Naive thymus-derived CD4-positive, alpha-beta T cell (primary cell): ENCODE results near the gene CNOT6. TPM values are rescaled to one million over a fixed set of nuclear protein-coding genes. Genes with fewer than 3 reads are reported as not detected.
A peak's percentile ranks its signal among the peaks of the same experiment; 100 is the strongest.

ENCODE experiments used
- ATAC-seq: fragments of 150-1000 bp; cut with Tn5 transposase; 2 replicates; pipeline ENCODE4 v1.10.0; 2021; ENCODE audit warnings: mild to moderate bottlenecking, moderate library complexity
- CTCF ChIA-PET: fragments of 350-600 bp; sonication (Branson Sonifier 250); formaldehyde crosslinking; loops from one replicate; lab custom pipeline; 2021; ENCODE audit warnings: antibody characterized with exemption; lab: Charles Lee
- POLR2A ChIA-PET: fragments of 350-600 bp; sonication (Branson Sonifier 250); formaldehyde crosslinking; loops from one replicate; lab custom pipeline; 2021; ENCODE audit warnings: antibody characterized with exemption, inconsistent platforms; lab: Charles Lee
- DNase-seq, 9 donors: peaks; one replicate each; pipeline versions ENCODE4 v3.0.0 to v3.0.0-alpha.2; 2020 to 2022; ENCODE audit warnings: mixed read lengths in 1 of 9
- H3K27ac ChIP-seq: one replicate; pipeline ENCODE4 v1.7.0; 2013; ENCODE audit warnings: mild to moderate bottlenecking, low read depth, low read length, moderate library complexity
- H3K27me3 ChIP-seq, 2 donors: one replicate each; pipeline ENCODE4 v1.7.0; 2013; ENCODE audit warnings: low read length in 2 of 2, mild to moderate bottlenecking in 2 of 2, moderate library complexity in 2 of 2; ENCODE audit not compliant: control insufficient read depth in 2 of 2, insufficient read depth in 2 of 2
- H3K36me3 ChIP-seq, 3 experiments: 1 replicate in 2 of 3; 2 replicates in 1 of 3; pipeline ENCODE4 v1.7.0; 2013; ENCODE audit warnings: low read length in 3 of 3, mild to moderate bottlenecking in 3 of 3, moderate library complexity in 1 of 3; ENCODE audit not compliant: insufficient read depth in 3 of 3, control insufficient read depth in 2 of 3
- H3K4me1 ChIP-seq, 2 donors: one replicate each; pipeline ENCODE4 v1.7.0; 2013; ENCODE audit warnings: low read length in 2 of 2, mild to moderate bottlenecking in 2 of 2, moderate library complexity in 1 of 2; ENCODE audit not compliant: control insufficient read depth in 2 of 2, insufficient read depth in 2 of 2
- H3K4me3 ChIP-seq: 2 replicates; pipeline ENCODE4 v1.7.0; 2013; ENCODE audit warnings: mild to moderate bottlenecking, low read length
- H3K9me3 ChIP-seq, 3 experiments: 1 replicate in 2 of 3; 2 replicates in 1 of 3; pipeline ENCODE4 v1.7.0; 2013; ENCODE audit warnings: low read length in 3 of 3; ENCODE audit not compliant: control insufficient read depth in 2 of 3
- H3K27ac Mint-ChIP-seq, 9 donors: one replicate each; pipeline ENCODE4 v1.8.0; 2020 to 2022; ENCODE audit warnings: mixed read lengths in 9 of 9, mild to moderate bottlenecking in 8 of 9, moderate library complexity in 5 of 9, inconsistent platforms in 2 of 9
- H3K27me3 Mint-ChIP-seq, 5 donors: one replicate each; pipeline ENCODE4 v1.8.0; 2021 to 2022; ENCODE audit warnings: mixed read lengths in 5 of 5, mild to moderate bottlenecking in 1 of 5
- H3K36me3 Mint-ChIP-seq, 5 donors: one replicate each; pipeline ENCODE4 v1.8.0; 2020 to 2022; ENCODE audit warnings: mixed read lengths in 5 of 5, mild to moderate bottlenecking in 3 of 5, inconsistent platforms in 1 of 5
- H3K4me1 Mint-ChIP-seq, 7 donors: one replicate each; pipeline ENCODE4 v1.8.0; 2020 to 2022; ENCODE audit warnings: mixed read lengths in 7 of 7, mild to moderate bottlenecking in 3 of 7, inconsistent platforms in 1 of 7
- H3K4me3 Mint-ChIP-seq, 10 donors: one replicate each; pipeline ENCODE4 v1.8.0; 2020 to 2022; ENCODE audit warnings: mild to moderate bottlenecking in 10 of 10, mixed read lengths in 10 of 10, moderate library complexity in 6 of 10, inconsistent platforms in 2 of 10
- H3K9me3 Mint-ChIP-seq, 11 donors: one replicate each; pipeline ENCODE4 v1.8.0; 2020 to 2022; ENCODE audit warnings: mixed read lengths in 11 of 11, mild to moderate bottlenecking in 4 of 11, inconsistent platforms in 1 of 11, moderate library complexity in 1 of 11
- intact Hi-C, 2 donors: fragments of 100-400 bp; cut with micrococcal nuclease; formaldehyde crosslinking; loops; one replicate each; pipeline ENCODE4 v1.15.1; 2023
- polyA plus RNA-seq, 2 donors: library from polyadenylated mRNA; unstranded; fragments of 300-500 nt; fragmentation: Illumina TruSeq; gene quantifications; one replicate each; pipeline ENCODE4 v1.2.3, GENCODE V29; 2021
- total RNA-seq, 6 experiments: library from RNA in 5 of 6; stranded (reverse) in 5 of 6; gene quantifications; 1 replicate in 5 of 6; 2 replicates in 1 of 6; pipeline ENCODE4 v1.2.3 and lab custom pipeline; 2021 to 2026

The CNOT6 gene
- total and polyA plus RNA-seq, 7 experiments from 2014 or later = 8.3 to 41.9 (median 25.4) TPM

GRCh38 chr5:180519098-180519497, 24.9 kb downstream of the CNOT6 start:
- Histone ChIP-seq H3K9me3 (no peaks in the 10 kb centered on the region), H3K4me1 (peaks cover 3 to 5% of the 10 kb centered on the region in 2 donors), H3K4me3 (no peak overlapping the region), H3K36me3 (no peaks in the 10 kb centered on the region), H3K27ac (no peak overlapping the region), H3K27me3 (no peaks in the 10 kb centered on the region)
- POLR2A ChIA-PET = no interaction called here
- intact Hi-C loops = no loop called here
- Mint-ChIP-seq H3K9me3 (no peaks in the 10 kb centered on the region), H3K4me1 (peaks cover 35 to 93% (median 84%) of the 10 kb centered on the region in 7 donors), H3K4me3 (peak overlapping the region in 1 of 10 donors; percentile 12), H3K36me3 (peaks cover 0 to 16% (median 11%) of the 10 kb centered on the region in 5 donors), H3K27ac (peak overlapping the region in 2 of 9 donors; percentile 15 to 47), H3K27me3 (no peaks in the 10 kb centered on the region)
- DNase-seq (no peak), ATAC-seq (peak; percentile 26)
- CTCF ChIA-PET = no interaction called here

DNA sequence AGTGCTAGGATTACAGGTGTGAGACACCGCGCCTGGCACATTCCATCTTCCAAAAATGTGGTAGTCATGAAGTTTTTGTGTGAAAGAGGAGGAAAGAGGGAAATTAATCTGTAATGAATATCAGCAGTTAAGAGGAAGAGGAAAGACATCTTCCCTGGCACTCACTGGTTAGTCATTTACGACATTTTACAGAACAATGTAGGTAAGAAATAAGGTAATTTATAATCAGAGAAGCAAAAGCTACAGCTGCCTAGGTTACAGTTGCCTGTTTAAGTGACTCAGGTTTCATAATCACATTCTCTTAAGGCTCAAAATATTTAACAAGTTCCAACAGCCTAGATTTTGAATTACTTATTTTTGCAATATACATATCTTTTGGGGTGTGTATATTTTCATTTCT, 26.9 kb downstream of the CNOT6 start:
- Mint-ChIP-seq H3K4me1 (peaks cover 46 to 93% (median 87%) of the 10 kb centered on the region in 7 donors), H3K4me3 (no peak overlapping the region), H3K9me3 (no peaks in the 10 kb centered on the region), H3K27ac (peak overlapping the region in 1 of 9 donors; percentile 42), H3K36me3 (peaks cover 0 to 10% (median 5%) of the 10 kb centered on the region in 5 donors), H3K27me3 (no peaks in the 10 kb centered on the region)
- intact Hi-C loops = no loop called here
- Histone ChIP-seq H3K36me3 (no peaks in the 10 kb centered on the region), H3K27me3 (no peaks in the 10 kb centered on the region), H3K9me3 (no peaks in the 10 kb centered on the region), H3K4me1 (peaks cover 5 to 10% of the 10 kb centered on the region in 2 donors), H3K27ac (no peak overlapping the region), H3K4me3 (no peak overlapping the region)
- ChIA-PET CTCF (no interaction called here), POLR2A (no interaction called here)
- DNase-seq (no peak), ATAC-seq (no peak)

DNA sequence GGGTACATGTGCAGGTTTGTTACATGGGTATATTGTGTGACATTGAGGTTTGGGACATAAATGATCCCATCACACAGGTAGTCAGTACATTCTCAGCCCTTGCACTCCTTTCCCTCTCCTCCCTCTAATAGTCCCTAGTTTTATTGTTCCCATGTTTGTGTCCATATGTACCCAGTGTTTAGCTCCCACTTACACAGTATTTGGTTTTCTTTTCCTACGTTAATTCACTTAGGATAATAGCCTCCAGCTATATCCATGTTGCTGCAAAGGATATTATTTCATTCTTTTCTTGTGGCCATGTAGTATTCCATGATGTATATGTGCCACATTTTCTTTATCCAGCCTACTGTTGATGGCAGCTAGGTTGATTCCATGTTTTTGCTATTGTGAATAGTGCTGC, 27.4 kb downstream of the CNOT6 start:
- H3K9me3 Mint-ChIP-seq = no peaks in the 10 kb centered on the region
- no peaks in the 10 kb centered on the region for H3K27me3 Mint-ChIP-seq
- no peak for DNase-seq
- peak overlapping the region in 1 of 10 donors; percentile 3 for H3K4me3 Mint-ChIP-seq
- peaks cover 0 to 6% (median 2%) of the 10 kb centered on the region in 5 donors for H3K36me3 Mint-ChIP-seq
- ChIA-PET CTCF (no interaction called here), POLR2A (no interaction called here)
- no peak overlapping the region for H3K27ac ChIP-seq
- no peaks in the 10 kb centered on the region for H3K36me3 ChIP-seq
- peaks cover 48 to 93% (median 87%) of the 10 kb centered on the region in 7 donors for H3K4me1 Mint-ChIP-seq
- intact Hi-C loops = no loop called here
- ATAC-seq = no peak
- no peaks in the 10 kb centered on the region for H3K27me3 ChIP-seq
- no peaks in the 10 kb centered on the region for H3K9me3 ChIP-seq
- no peak overlapping the region for H3K4me3 ChIP-seq
- H3K27ac Mint-ChIP-seq = peak overlapping the region in 5 of 9 donors; percentile 27 to 86 (median 42)
- H3K4me1 ChIP-seq = peaks cover 5 to 10% of the 10 kb centered on the region in 2 donors

DNA sequence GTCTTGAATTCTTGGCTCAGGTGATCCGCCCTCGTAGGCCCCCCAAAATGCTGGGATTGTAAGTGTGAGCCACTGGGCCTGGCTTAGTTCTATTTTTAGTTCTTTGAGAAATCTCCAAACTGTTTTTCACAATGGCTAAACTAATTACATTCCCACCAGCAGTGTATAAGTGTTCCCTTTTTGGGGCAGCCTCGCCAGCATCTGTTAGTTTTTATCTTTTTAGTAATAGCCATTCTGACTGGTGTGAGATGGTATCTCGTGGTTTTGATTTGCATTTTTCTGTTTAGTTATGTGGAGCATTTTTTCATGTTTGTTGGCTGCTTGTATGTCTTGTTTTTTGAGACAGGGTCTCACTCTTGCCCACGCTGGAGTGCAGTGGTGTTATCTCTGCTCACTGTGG, 28.2 kb downstream of the CNOT6 start:
- no peak overlapping the region for H3K27ac ChIP-seq
- no peaks in the 10 kb centered on the region for H3K36me3 ChIP-seq
- ChIA-PET POLR2A (no interaction called here), CTCF (interaction anchor here (0.7 kb wide), 1 partner anchor 25 kb away, joined by 3 read pairs; no protein-coding TSS in a partner anchor)
- Mint-ChIP-seq H3K4me1 (peaks cover 46 to 90% (median 82%) of the 10 kb centered on the region in 7 donors), H3K4me3 (peak overlapping the region in 4 of 10 donors; percentile 3 to 47 (median 20)), H3K27ac (peak overlapping the region in 5 of 9 donors; percentile 43 to 86 (median 61)), H3K36me3 (peaks cover 0 to 4% (median 0%) of the 10 kb centered on the region in 5 donors), H3K27me3 (no peaks in the 10 kb centered on the region), H3K9me3 (no peaks in the 10 kb centered on the region)
- H3K27me3 ChIP-seq = no peaks in the 10 kb centered on the region
- H3K4me1 ChIP-seq = peaks cover 5 to 10% of the 10 kb centered on the region in 2 donors
- ATAC-seq (no peak), DNase-seq (no peak)
- intact Hi-C loops = no loop called here
- no peaks in the 10 kb centered on the region for H3K9me3 ChIP-seq
- H3K4me3 ChIP-seq = no peak overlapping the region

DNA sequence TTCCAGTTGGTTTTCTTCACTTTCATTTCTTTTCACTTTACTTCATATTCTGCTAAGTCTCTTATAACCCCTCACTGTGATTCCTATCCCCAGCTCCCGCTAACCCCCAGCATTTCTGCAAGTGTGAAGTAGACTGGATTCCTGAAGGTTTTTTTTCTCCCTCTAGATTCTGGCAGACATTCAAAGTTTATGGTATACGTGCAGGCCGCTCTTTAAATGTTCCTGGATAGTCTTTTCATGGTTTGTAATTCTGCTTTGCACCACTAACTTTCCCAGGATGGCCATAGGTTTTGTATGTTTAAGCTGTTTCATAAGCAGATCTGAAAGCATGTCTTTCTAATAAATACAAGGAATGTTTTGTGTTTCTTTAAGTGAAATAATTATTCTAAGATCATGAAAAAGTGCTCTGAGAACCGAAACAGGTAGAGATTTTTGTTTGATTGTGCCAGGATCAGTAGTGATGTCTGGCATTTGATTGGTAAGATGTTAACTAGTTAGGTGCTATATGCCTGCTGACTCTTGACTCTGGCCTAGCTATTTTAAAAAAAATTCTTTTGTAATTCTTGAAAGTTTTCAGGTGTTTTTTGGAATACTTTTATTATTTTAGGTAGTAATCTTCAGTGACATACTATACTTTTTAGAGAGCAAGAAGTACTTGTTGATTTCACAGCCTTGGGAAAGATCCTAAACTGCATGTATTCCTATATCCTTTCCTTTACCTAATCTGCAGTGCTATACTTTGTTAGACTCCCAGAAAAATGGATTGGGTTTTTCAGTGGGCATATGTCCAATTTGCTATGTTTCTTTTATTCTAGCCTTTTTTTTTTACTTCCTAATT, 29.7 kb downstream of the CNOT6 start:
- no peaks in the 10 kb centered on the region for H3K36me3 ChIP-seq
- H3K27ac ChIP-seq = peak overlapping the region; percentile 12
- H3K9me3 Mint-ChIP-seq = no peaks in the 10 kb centered on the region
- peak overlapping the region in 7 of 9 donors; percentile 24 to 86 (median 47) for H3K27ac Mint-ChIP-seq
- H3K27me3 Mint-ChIP-seq = no peaks in the 10 kb centered on the region
- intact Hi-C loops = loop anchor here in 1 of 2 donors (2.0 kb wide), 1 partner anchor 29 kb away; the partner anchor contains the start of gene CNOT6
- H3K4me3 Mint-ChIP-seq = peak overlapping the region in 8 of 10 donors; percentile 5 to 52 (median 31)
- H3K9me3 ChIP-seq = no peaks in the 10 kb centered on the region
- ChIA-PET CTCF (no interaction called here), POLR2A (no interaction called here)
- no peaks in the 10 kb centered on the region for H3K27me3 ChIP-seq
- peaks cover 0 to 3% (median 0%) of the 10 kb centered on the region in 5 donors for H3K36me3 Mint-ChIP-seq
- no peak for ATAC-seq
- H3K4me1 Mint-ChIP-seq = peaks cover 45 to 82% (median 70%) of the 10 kb centered on the region in 7 donors
- peaks cover 5 to 7% of the 10 kb centered on the region in 2 donors for H3K4me1 ChIP-seq
- no peak for DNase-seq
- no peak overlapping the region for H3K4me3 ChIP-seq

DNA sequence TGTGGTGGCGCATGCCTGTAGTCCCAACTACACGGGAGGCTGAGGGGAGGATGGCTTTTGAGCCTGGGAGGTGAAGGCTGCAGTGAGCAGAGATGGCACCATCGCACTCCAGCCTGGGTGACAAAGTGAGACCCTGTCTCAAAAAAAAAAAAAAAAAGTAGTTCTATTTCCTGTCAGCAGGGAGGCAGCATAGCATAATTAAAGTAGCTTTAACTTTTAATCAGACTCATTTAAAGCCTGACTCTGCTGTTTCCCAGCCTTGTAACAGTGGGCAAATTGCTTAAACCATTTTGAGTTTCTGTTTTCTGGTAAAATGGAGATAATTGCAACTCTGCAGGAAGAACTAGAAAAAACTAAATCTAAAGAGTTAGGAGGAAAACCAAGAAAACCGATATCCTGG, 31.2 kb downstream of the CNOT6 start:
- H3K27me3 Mint-ChIP-seq = no peaks in the 10 kb centered on the region
- intact Hi-C loops = loop anchor here in 1 of 2 donors (1.0 to 2.0 kb wide), 3 partner anchors 31 to 193 kb away; partner anchors contain the start of gene CNOT6
- Histone ChIP-seq H3K4me3 (no peak overlapping the region), H3K36me3 (peaks cover 0 to 7% (median 0%) of the 10 kb centered on the region in 3 experiments), H3K9me3 (no peaks in the 10 kb centered on the region), H3K27me3 (no peaks in the 10 kb centered on the region), H3K4me1 (peaks cover 5 to 7% of the 10 kb centered on the region in 2 donors), H3K27ac (no peak overlapping the region)
- peak overlapping the region in 5 of 10 donors; percentile 19 to 41 (median 29) for H3K4me3 Mint-ChIP-seq
- ChIA-PET POLR2A (no interaction called here), CTCF (interaction anchor here (1.0 kb wide), 1 partner anchor 19 kb away, joined by 3 read pairs; no protein-coding TSS in a partner anchor)
- H3K4me1 Mint-ChIP-seq = peaks cover 43 to 68% (median 61%) of the 10 kb centered on the region in 7 donors
- ATAC-seq (no peak), DNase-seq (peak in 4 of 9 donors; percentile 8 to 20 (median 13))
- peak overlapping the region in 5 of 9 donors; percentile 15 to 77 (median 62) for H3K27ac Mint-ChIP-seq
- peaks cover 0 to 14% (median 9%) of the 10 kb centered on the region in 5 donors for H3K36me3 Mint-ChIP-seq
- no peaks in the 10 kb centered on the region for H3K9me3 Mint-ChIP-seq
